ENCODE results near the gene WDR86.

DNA sequence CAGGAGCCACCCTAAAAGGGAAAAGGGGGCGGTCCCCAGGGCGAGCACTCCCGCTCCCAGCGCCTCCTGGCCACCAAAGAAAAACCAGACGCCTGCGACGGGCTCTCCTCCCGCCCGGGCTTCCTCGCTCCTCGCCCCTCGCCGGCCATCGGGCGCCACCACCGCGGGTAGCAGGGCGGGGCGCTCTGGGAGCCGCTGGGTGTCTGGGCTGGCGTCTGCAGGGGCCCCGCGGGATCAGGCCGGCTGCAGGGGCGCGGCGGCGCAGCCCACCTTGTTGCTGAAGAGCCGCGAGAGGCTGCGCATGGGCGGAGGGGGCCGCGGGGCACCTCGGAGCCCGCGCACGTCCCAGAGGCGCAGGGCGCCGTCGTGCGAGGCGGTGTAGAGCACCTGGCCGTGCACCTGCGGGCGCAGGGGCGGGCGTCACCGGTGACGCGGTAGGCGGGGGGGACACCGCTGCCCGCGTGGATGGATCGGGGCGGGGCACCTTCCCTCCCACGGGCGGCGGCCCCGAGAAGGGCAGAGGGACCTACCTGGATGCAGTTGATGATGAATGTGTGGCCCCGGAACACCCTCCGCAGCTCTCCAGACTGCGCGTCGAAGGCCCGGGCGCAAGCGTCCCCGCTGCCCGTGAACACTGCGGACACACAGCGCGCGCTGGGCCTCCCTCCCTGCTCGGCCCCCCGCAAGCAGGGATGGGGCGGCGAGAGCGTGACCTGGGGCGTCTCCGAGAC lies 28.3 kb downstream of the WDR86 start:
- TF ChIP-seq RARB (CRISPR knock-in tag; IDR thresholded peaks at IDR 0.05) (no peak), PPARA (CRISPR knock-in tag; IDR thresholded peaks at IDR 0.05; ENCODE audit: borderline replicate concordance) (no peak), ESRRG (CRISPR knock-in tag; IDR thresholded peaks at IDR 0.05) (no peak)

All from SK-N-SH treated with all-trans-retinoic acid at 6 μM for 48 hours (cell line).